BE2C (cell line): Measurements from ENCODE around the gene MAML2.

Source experiments
- DNase-seq: peaks from one replicate; pipeline ENCODE4 v3.0.0-alpha.2; 2020
- H3K27me3 ChIP-seq: fragments of 250-450 bp; sonication (Bioruptor Pico); 2 replicates; pipeline ENCODE4 v1.5.1; 2020; ENCODE audit warnings: mild to moderate bottlenecking
- H3K36me3 ChIP-seq: fragments of 250-450 bp; sonication (Bioruptor Pico); 2 replicates; pipeline ENCODE4 v1.5.1; 2020; ENCODE audit warnings: mild to moderate bottlenecking
- H3K4me1 ChIP-seq: fragments of 250-450 bp; sonication (Bioruptor Pico); 2 replicates; pipeline ENCODE4 v1.5.1; 2020
- H3K4me3 ChIP-seq: 2 replicates; pipeline ENCODE4 v1.5.1; 2011; ENCODE audit warnings: low read depth, low read length
- H3K9me3 ChIP-seq: fragments of 250-450 bp; sonication (Bioruptor Pico); 2 replicates; pipeline ENCODE4 v1.5.1; 2020
- CTCF ChIP-seq: IDR thresholded peaks from 2 replicates; pipeline ENCODE4 v1.5.1; 2012; ENCODE audit warnings: mild to moderate bottlenecking, low read depth, low read length

MAML2 gene

DNA sequence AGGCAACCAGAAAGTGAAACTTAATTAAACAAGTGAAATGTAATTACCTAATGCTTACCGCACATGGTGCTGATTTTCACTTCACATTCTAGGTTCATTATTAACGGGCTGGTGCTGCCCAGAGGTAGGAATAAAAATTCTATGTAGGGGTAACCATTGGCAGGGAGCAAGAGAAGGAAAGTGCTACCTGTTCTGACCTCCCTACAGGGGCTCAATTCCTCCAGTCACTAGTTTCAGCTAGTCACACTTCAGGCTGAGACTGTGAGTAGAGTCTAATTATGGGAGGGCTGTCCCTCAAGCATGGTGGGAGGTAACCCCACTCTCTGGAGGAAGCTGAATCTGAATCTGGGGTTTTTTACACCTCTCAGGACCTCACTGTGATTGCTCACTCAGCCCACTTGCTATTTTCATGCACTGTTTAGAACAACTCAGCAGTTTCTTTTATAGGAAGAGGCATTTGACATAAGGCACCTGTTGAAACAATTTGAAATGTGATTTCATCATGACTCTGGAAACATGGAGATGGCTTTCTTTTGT lies 75.4 kb downstream of the MAML2 start:
- no peak for TF ChIP-seq CTCF
- no peak for DNase-seq
- Histone ChIP-seq H3K4me3 (no peak overlapping the region), H3K9me3 (no peaks in the 10 kb centered on the region), H3K4me1 (no peaks in the 10 kb centered on the region; the same call in 1 of the 2 replicates), H3K27me3 (no peaks in the 10 kb centered on the region), H3K36me3 (no peaks in the 10 kb centered on the region)

GRCh38 chr11:96267001-96267495 lies 75.9 kb downstream of the MAML2 start:
- no peaks in the 10 kb centered on the region for H3K27me3 ChIP-seq
- no peak overlapping the region for H3K4me3 ChIP-seq
- no peaks in the 10 kb centered on the region for H3K9me3 ChIP-seq
- no peak for TF ChIP-seq CTCF
- no peaks in the 10 kb centered on the region for H3K4me1 ChIP-seq
- no peaks in the 10 kb centered on the region for H3K36me3 ChIP-seq
- DNase-seq = no peak

DNA sequence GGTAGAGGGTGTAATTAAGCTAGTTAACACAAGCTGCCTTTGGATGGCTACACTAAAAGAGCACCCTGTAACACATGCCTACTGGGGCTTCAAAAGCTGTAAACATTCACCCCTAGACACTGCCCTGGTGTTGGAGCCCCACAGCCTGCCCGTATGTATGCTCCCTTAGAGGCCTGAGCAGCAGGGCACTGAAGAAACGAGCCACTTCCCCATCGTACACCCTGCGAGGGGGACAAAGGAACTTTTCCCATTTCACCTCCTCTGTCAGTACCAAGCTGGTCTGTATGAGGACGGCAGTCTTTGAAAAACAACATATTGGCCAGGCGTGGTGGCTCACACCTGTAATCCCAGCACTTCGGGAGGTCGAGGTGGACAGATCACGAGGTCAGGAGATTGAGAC lies 77.0 kb downstream of the MAML2 start:
- H3K9me3 ChIP-seq = no peaks in the 10 kb centered on the region
- no peaks in the 10 kb centered on the region for H3K4me1 ChIP-seq
- H3K36me3 ChIP-seq = no peaks in the 10 kb centered on the region
- no peak for TF ChIP-seq CTCF
- no peak overlapping the region for H3K4me3 ChIP-seq
- DNase-seq = no peak
- H3K27me3 ChIP-seq = no peaks in the 10 kb centered on the region

DNA sequence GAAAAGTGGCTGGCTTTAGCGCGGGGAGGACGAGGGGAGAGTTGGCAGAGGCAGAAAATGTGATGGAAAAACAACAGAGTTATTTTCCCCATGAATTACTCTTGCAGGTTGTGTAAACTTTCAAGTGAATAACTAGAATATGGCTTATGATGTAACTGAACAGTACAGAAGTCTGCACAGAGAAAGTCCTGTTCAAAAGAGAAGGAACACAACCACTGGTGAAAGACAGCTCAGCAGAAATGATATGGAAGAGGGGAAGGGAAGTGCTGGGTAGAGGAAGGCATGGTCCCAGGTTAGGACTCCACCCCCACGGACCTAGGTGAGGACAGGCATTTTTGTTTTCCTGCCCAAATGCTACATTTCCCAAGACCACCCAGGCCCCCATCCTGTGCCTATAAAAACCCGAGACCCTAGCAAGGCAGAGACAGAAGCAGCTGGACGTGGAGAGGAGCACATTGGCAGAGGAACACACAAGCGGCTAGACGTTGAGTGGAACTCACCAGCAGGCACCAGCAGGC lies 77.7 kb downstream of the MAML2 start:
- no peak for TF ChIP-seq CTCF
- Histone ChIP-seq H3K27me3 (no peaks in the 10 kb centered on the region), H3K36me3 (no peaks in the 10 kb centered on the region), H3K9me3 (no peaks in the 10 kb centered on the region), H3K4me3 (no peak overlapping the region), H3K4me1 (no peaks in the 10 kb centered on the region)
- DNase-seq = no peak

DNA sequence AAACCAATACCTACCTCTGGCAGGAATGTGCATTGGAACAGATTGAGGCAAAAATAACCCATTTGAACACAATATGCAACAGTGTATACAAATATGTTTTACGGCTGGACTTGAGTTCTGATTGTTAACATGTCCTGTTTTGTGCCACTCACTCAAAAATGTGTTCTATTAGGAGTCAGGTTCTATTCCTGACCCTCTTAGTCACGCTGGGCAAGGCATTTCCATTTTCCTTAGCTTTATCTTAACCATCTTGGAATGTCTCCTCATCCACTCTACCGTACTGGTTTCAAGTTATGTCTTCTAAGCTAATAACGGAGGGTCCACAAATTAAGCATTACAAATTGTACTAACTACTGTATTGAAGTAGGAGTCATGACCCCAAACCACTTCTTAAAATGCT lies 78.6 kb downstream of the MAML2 start:
- Histone ChIP-seq H3K27me3 (no peaks in the 10 kb centered on the region), H3K36me3 (no peaks in the 10 kb centered on the region)
- DNase-seq = no peak

More for the DNA sequence above, 78.6 kb downstream of the MAML2 start:
- H3K9me3 ChIP-seq = no peaks in the 10 kb centered on the region
- no peak for TF ChIP-seq CTCF
- H3K4me3 ChIP-seq = no peak overlapping the region
- peaks cover 1% of the 10 kb centered on the region for H3K4me1 ChIP-seq
